HEK293T (cell line): ENCODE measurements around the gene MUC5B.
"Not testable (repeated sequence)": the region's sequence is repeated elsewhere in the genome, so short reads cannot be mapped to it uniquely, and the experiment has no call there.

Experiments
- CTCF ChIA-PET: fragments of 350-600 bp; formaldehyde crosslinking; extraction: SDS; loops from one replicate; lab custom pipeline; 2021; ENCODE audit warnings: antibody characterized with exemption, inconsistent platforms; lab: Yijun Ruan, JAX
- POLR2A ChIA-PET: fragments of 350-600 bp; formaldehyde crosslinking; extraction: SDS; loops from one replicate; lab custom pipeline; 2020; ENCODE audit warnings: antibody characterized with exemption, inconsistent platforms; lab: Yijun Ruan, JAX
- DNase-seq: peaks from one replicate; pipeline ENCODE4 v3.0.0; 2012; ENCODE audit warnings: mixed read lengths; ENCODE audit errors: extremely low spot score
- ARNT ChIP-seq: fragments of 450-650 bp; IDR thresholded peaks from 2 replicates; pipeline ENCODE4 v1.6.1; 2017; ENCODE audit warnings: mild to moderate bottlenecking
- BHLHE40 ChIP-seq: fragments of 450-650 bp; IDR thresholded peaks from 2 replicates; pipeline ENCODE4 v1.6.1; 2016; ENCODE audit warnings: mild to moderate bottlenecking, moderate library complexity, borderline replicate concordance
- CTBP1 ChIP-seq: fragments of 450-650 bp; IDR thresholded peaks from 2 replicates; pipeline ENCODE4 v1.6.1; 2016; ENCODE audit warnings: borderline replicate concordance
- ELF4 ChIP-seq: fragments of 450-650 bp; IDR thresholded peaks from 2 replicates; pipeline ENCODE4 v1.6.1; 2017; ENCODE audit warnings: antibody characterized with exemption
- FOXA1 ChIP-seq: fragments of 450-650 bp; IDR thresholded peaks from 2 replicates; pipeline ENCODE4 v1.6.1; 2016; ENCODE audit warnings: mild to moderate bottlenecking
- FOXK2 ChIP-seq: fragments of 450-650 bp; IDR thresholded peaks from 2 replicates; pipeline ENCODE4 v1.6.1; 2016; ENCODE audit warnings: mild to moderate bottlenecking
- FOXM1 ChIP-seq: fragments of 450-650 bp; IDR thresholded peaks from 2 replicates; pipeline ENCODE4 v1.6.1; 2017; ENCODE audit warnings: mild to moderate bottlenecking, borderline replicate concordance
- HDGF ChIP-seq: fragments of 450-650 bp; IDR thresholded peaks from 2 replicates; pipeline ENCODE4 v1.6.1; 2017; ENCODE audit warnings: antibody characterized with exemption, borderline replicate concordance
- L3MBTL2 ChIP-seq: fragments of 450-650 bp; conservative IDR thresholded peaks from 2 replicates; pipeline ENCODE4 v1.6.1; 2016; ENCODE audit warnings: mild to moderate bottlenecking
- LEF1 ChIP-seq: fragments of 450-650 bp; IDR thresholded peaks from 2 replicates; pipeline ENCODE4 v1.6.1; 2017; ENCODE audit warnings: mild to moderate bottlenecking, borderline replicate concordance
- NFRKB ChIP-seq: fragments of 450-650 bp; IDR thresholded peaks from 2 replicates; pipeline ENCODE4 v1.6.1; 2016; ENCODE audit warnings: mild to moderate bottlenecking, moderate library complexity
- SP1 ChIP-seq: fragments of 450-650 bp; IDR thresholded peaks from 2 replicates; pipeline ENCODE4 v1.6.1; 2017
- SUZ12 ChIP-seq: fragments of 450-650 bp; IDR thresholded peaks from 2 replicates; pipeline ENCODE4 v1.6.1; 2016; ENCODE audit warnings: mild to moderate bottlenecking
- TARDBP ChIP-seq: fragments of 450-650 bp; IDR thresholded peaks from 2 replicates; pipeline ENCODE4 v1.6.1; 2016
- ZNF384 ChIP-seq: fragments of 450-650 bp; IDR thresholded peaks from 2 replicates; pipeline ENCODE4 v1.6.1; 2016
- TF ChIP-seq, protein P1 (sequence below): fragments of 450-650 bp; IDR thresholded peaks from 2 replicates; pipeline ENCODE4 v1.6.1; 2016

MUC5B gene

GRCh38 chr11:1246301-1246700, 23.4 kb downstream of the MUC5B start:
- DNase-seq, POLR2A ChIA-PET, CTCF ChIA-PET: not testable (repeated sequence)

- DNase-seq, POLR2A ChIA-PET, CTCF ChIA-PET: not testable (repeated sequence)
Measured at GRCh38 chr11:1247026-1247425, 24.2 kb downstream of the MUC5B start.

- CTCF ChIA-PET, POLR2A ChIA-PET, DNase-seq: not testable (repeated sequence)
Measured at GRCh38 chr11:1248951-1249350, 26.1 kb downstream of the MUC5B start.

GRCh38 chr11:1250411-1250810, 27.5 kb downstream of the MUC5B start:
- CTCF ChIA-PET, DNase-seq, POLR2A ChIA-PET: not testable (repeated sequence)

DNA sequence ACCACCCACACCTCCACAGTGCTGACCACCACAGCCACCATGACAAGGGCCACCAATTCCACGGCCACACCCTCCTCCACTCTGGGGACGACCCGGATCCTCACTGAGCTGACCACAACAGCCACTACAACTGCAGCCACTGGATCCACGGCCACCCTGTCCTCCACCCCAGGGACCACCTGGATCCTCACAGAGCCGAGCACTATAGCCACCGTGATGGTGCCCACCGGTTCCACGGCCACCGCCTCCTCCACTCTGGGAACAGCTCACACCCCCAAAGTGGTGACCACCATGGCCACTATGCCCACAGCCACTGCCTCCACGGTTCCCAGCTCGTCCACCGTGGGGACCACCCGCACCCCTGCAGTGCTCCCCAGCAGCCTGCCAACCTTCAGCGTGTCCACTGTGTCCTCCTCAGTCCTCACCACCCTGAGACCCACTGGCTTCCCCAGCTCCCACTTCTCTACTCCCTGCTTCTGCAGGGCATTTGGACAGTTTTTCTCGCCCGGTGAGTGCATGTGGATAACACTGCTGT, 28.4 kb downstream of the MUC5B start:
- no peak for DNase-seq
- TF ChIP-seq SP1 (no peak), BHLHE40 (no peak), LEF1 (no peak), FOXA1 (no peak)
- CTCF ChIA-PET = no interaction called here
- POLR2A ChIA-PET = no interaction called here

- CTCF ChIA-PET = no interaction called here
- POLR2A ChIA-PET = no interaction called here
- no peak for DNase-seq
- TF ChIP-seq HDGF (no peak), FOXK2 (no peak), FOXA1 (no peak), TARDBP (no peak)
Measured at GRCh38 chr11:1252371-1253102, 29.7 kb downstream of the MUC5B start.

DNA sequence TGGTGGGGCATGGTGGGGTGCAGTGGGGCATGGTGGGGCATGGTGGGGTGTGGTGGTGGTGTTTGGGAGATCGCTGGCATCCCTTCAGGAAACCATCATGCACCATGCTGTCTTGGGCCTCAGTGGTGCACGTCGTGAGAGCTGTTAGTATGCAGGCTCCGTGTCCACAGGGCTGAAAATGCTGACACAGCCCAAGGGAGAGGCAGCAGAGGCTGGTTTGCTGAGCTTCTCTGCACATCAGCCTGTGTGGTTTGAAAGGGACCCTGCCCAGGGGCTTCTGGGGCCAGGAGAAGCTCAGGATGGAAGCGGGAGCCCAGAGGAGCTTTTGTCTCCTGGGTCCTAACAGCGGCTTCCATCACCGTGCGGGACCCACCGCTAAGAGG, 30.2 kb downstream of the MUC5B start:
- no peak for DNase-seq
- ChIA-PET CTCF (no interaction called here), POLR2A (no interaction called here)
- TF ChIP-seq TARDBP = no peak

- POLR2A ChIA-PET = no interaction called here
Measured at GRCh38 chr11:1254086-1254648, 31.3 kb downstream of the MUC5B start.

GRCh38 chr11:1254733-1255132, 31.9 kb downstream of the MUC5B start:
- no peak for DNase-seq
- POLR2A ChIA-PET = no interaction called here
- TF ChIP-seq HDGF (no peak), FOXA1 (no peak), CTBP1 (no peak), SUZ12 (no peak), ARNT (no peak), L3MBTL2 (no peak), SP1 (no peak), TARDBP (no peak), BHLHE40 (no peak), ZNF384 (no peak), ELF4 (no peak), NFRKB (no peak), LEF1 (no peak), FOXK2 (no peak), FOXM1 (no peak)
- TF ChIP-seq, protein P1, sequence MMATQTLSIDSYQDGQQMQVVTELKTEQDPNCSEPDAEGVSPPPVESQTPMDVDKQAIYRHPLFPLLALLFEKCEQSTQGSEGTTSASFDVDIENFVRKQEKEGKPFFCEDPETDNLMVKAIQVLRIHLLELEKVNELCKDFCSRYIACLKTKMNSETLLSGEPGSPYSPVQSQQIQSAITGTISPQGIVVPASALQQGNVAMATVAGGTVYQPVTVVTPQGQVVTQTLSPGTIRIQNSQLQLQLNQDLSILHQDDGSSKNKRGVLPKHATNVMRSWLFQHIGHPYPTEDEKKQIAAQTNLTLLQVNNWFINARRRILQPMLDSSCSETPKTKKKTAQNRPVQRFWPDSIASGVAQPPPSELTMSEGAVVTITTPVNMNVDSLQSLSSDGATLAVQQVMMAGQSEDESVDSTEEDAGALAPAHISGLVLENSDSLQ = no peak
- CTCF ChIA-PET = no interaction called here

More at GRCh38 chr11:1254086-1254648, 31.3 kb downstream of the MUC5B start:
- TF ChIP-seq FOXM1 = no peak
- no peak for TF ChIP-seq BHLHE40
- TF ChIP-seq NFRKB = no peak
- TF ChIP-seq HDGF = no peak
- no peak for TF ChIP-seq ZNF384
- TF ChIP-seq L3MBTL2 = no peak
- no peak for DNase-seq
- CTCF ChIA-PET = no interaction called here

GRCh38 chr11:1255151-1255550, 32.3 kb downstream of the MUC5B start:
- no peak for DNase-seq
- ChIA-PET CTCF (no interaction called here), POLR2A (no interaction called here)
- TF ChIP-seq ELF4 = no peak
- TF ChIP-seq SUZ12 = no peak
- no peak for TF ChIP-seq ZNF384
- no peak for TF ChIP-seq NFRKB
- TF ChIP-seq HDGF = no peak
- TF ChIP-seq SP1 = no peak
- TF ChIP-seq FOXM1 = no peak
- TF ChIP-seq, protein P1 = no peak
- TF ChIP-seq LEF1 = no peak
- TF ChIP-seq L3MBTL2 = no peak
- TF ChIP-seq CTBP1 = no peak
- no peak for TF ChIP-seq FOXK2
- no peak for TF ChIP-seq FOXA1
- no peak for TF ChIP-seq ARNT
- TF ChIP-seq BHLHE40 = no peak
- TF ChIP-seq TARDBP = no peak
